Limb (tissue), 2 donors: ENCODE results near the gene SOD1.
"Not testable (repeated sequence)": the region's sequence is repeated elsewhere in the genome, so short reads cannot be mapped to it uniquely, and the experiment has no call there.

Experiments used
- DNase-seq, 2 donors: peaks; one replicate each; pipeline ENCODE4 v3.0.0-alpha.2; 2016; ENCODE audit errors: extremely low spot score in 2 of 2

Gene SOD1

GRCh38 chr21:31654821-31655580, 4.5 kb upstream of the SOD1 start:
- not testable (repeated sequence) for DNase-seq

GRCh38 chr21:31656199-31657095, 3.0 kb upstream of the SOD1 start:
- DNase-seq, result no peak

- no peak for DNase-seq
Measured at GRCh38 chr21:31658053-31658452, 1.4 kb upstream of the SOD1 start.

DNA sequence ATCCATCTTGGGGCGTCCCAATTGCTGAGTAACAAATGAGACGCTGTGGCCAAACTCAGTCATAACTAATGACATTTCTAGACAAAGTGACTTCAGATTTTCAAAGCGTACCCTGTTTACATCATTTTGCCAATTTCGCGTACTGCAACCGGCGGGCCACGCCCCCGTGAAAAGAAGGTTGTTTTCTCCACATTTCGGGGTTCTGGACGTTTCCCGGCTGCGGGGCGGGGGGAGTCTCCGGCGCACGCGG, 282 bp upstream of the SOD1 start:
- DNase-seq, result no peak

- DNase-seq, result peak in 1 of 2 donors; percentile 40
Measured at GRCh38 chr21:31660259-31660565, 719 bp downstream of the SOD1 start.

DNA sequence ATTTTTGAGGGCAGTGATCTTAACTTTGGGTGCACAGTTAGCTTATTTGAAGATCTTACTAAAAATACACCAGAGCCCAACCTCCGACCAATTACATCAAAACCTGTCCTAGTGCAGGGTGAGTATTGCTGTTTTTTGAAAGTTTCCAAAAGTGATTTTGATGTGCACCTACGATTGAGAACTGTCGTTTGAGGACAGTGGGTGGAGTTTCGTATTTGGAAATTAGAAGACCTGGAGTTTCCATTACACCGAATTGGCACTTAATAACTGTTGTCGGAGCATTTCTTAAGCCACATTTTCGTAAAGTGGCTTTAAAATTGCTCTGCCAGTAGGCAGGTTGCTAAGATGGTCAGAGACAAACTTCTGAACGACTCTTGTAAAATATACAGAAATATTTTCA, 1.1 kb downstream of the SOD1 start:
- no peak for DNase-seq

- no peak for DNase-seq
Measured at GRCh38 chr21:31663584-31664249, 4.2 kb downstream of the SOD1 start.

DNA sequence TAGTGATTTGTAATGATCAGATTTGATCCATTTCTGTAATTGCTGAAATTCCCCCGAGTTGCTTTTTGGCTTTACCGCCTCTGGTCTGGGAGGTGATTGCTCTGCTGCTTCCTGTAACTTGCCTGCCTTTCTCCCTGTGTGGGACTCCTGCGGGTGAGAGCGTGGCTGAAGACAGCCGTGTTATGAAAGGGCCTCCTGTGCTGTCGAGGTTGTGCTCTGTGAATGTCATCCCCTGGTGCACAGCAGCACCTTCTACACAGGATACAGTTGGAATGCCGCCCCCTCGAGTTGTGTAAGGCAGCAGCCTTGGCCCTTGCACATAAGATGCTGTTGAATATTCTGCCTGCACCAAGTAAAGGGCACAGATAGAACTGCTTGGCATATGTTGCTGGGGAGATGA, 5.9 kb downstream of the SOD1 start:
- no peak for DNase-seq

DNA sequence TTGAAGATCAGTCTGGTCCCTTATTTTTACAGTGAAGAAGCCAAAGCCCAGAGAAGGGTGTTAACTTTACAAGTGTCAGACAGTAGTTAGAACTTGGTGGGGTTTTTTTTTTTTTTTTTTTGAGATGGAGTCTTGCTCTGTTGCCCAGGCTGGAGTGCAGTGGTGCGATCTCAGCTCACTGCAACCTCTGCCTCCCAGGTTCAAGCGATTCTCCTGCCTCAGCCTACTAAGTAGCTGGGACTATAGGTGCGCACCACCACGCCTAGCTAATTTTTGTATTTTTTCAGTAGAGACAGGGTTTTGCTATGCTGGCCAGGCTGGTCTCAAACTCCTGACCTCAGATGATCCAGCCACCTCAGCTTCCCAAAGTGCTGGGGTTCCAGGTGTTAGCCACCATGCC, 6.4 kb downstream of the SOD1 start:
- DNase-seq, result not testable (repeated sequence)

- DNase-seq, result no peak
Measured at GRCh38 chr21:31666445-31667010, 7.0 kb downstream of the SOD1 start.

GRCh38 chr21:31667132-31667531, 7.6 kb downstream of the SOD1 start:
- DNase-seq, result no peak

GRCh38 chr21:31667639-31668038, 8.1 kb downstream of the SOD1 start:
- no peak for DNase-seq

DNA sequence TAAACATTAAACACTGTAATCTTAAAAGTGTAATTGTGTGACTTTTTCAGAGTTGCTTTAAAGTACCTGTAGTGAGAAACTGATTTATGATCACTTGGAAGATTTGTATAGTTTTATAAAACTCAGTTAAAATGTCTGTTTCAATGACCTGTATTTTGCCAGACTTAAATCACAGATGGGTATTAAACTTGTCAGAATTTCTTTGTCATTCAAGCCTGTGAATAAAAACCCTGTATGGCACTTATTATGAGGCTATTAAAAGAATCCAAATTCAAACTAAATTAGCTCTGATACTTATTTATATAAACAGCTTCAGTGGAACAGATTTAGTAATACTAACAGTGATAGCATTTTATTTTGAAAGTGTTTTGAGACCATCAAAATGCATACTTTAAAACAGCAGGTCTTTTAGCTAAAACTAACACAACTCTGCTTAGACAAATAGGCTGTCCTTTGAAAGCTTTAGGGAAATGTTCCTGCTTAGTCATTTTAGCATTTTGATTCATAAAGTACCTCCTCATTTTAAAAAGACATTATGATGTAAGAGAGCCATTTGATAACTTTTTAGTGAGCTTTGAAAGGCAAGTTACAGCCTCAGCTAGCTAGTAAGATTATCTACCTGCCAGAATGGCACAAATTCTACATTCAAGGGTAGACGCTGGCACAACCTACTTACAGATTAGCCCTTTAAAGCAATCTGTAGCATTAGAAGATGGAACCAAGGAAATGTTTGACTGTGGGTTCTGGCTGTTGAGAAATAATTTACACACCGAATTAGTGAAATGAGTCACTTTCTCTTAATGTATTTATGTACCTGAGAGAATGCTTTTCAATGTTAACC, 9.4 kb downstream of the SOD1 start:
- DNase-seq, result no peak

DNA sequence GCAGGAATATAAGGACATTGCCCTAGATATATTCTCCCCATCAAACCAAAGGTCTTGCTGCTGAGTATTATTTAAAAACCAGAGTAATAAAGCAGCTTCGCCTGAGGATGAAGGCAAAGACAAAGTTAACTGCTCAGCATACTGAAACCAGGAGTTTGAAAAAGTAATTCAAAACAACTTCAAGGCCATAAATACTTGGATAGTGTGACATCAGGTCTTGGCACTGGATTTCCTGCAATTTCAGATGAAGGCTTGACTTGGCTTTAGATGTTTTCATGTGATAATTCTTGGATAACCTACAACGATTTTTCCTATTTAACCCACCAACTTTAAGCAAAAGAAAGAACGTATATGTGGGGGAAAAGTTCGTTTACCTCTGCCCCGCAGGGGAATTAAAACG, 10.6 kb downstream of the SOD1 start:
- no peak for DNase-seq

- DNase-seq, result no peak
Measured at GRCh38 chr21:31671146-31671716, 11.7 kb downstream of the SOD1 start.

GRCh38 chr21:31671931-31672330, 12.4 kb downstream of the SOD1 start:
- no peak for DNase-seq

GRCh38 chr21:31673321-31673912, 13.9 kb downstream of the SOD1 start:
- DNase-seq, result no peak

DNA sequence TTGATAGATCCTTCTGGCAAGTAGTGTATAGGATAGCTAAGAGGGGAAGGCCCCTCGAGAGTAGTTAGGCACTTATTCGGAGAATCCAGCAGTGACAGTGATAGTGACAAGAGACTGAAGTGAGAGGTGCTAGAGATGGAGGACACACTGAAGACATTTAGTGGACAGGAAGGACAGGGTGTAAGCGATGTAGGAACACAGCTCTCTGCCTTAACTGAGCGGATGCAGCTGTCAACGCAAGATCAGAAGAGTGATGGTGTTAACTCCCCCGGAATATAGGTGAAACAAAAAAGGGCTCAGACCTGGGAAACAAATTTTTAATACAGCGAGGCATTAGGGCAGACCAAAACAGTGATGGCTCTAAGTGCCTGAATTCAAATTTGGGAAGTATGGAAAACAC, 15.8 kb downstream of the SOD1 start:
- DNase-seq, result no peak

- no peak for DNase-seq
Measured at GRCh38 chr21:31675960-31676359, 16.5 kb downstream of the SOD1 start.

DNA sequence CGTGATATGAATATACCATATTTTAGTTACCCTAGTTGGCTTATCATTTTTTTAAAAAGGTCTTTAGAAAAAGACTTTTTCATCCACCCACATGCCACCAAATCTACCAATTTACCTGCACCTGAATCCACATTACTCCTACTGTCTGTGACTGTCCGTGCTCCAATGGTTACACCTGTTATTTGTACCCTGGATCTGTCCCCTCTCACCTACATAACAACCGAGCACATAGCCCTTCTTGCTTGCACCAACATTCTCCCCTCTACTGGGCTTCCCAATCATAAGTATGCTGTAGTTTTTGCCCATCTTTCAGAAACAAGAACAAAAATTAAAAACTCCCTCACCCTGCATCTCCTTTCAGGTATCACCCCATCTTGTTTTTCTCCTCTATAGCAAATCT, 17.6 kb downstream of the SOD1 start:
- DNase-seq, result no peak

DNA sequence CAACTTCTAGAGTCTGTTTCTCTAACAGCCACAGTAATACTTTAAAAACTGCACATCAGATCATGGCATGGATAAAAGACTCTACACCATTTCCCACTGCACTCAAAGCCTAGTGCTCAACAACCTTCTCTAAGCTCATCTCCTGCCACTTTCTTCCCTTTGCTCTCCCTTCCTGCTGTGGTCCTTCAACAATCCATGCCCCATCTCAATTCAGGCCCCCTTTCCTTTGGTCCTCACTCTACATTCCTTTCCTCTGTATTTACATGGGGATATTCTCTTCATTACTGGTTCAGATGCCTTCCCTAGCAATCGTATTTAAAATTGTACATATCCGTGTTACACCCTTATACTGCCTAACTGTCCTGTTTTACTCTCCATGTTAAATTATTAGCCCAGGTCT, 19.0 kb downstream of the SOD1 start:
- DNase-seq, result no peak
